Esophagus squamous epithelium (tissue), 5 donors: ENCODE data around the gene ABR. TPM values are rescaled to one million over a fixed set of nuclear protein-coding genes. Genes with fewer than 3 reads are reported as not detected.
"Not testable (repeated sequence)": the region's sequence is repeated elsewhere in the genome, so short reads cannot be mapped to it uniquely, and the experiment has no call there.

Experiments
- DNase-seq: peaks from one replicate; lab custom pipeline; 2025; lab: John Stamatoyannopoulos, UW
- H3K27ac ChIP-seq, 4 donors: fragments of 200-600 bp; sonication (generic); one replicate each; pipeline ENCODE4 v1.5.1; 2016 to 2019; ENCODE audit warnings: mild to moderate bottlenecking in 1 of 4
- H3K27me3 ChIP-seq, 4 donors: fragments of 200-600 bp; sonication (generic); 1 replicate in 3 of 4; 2 replicates in 1 of 4; pipeline versions ENCODE4 v1.5.1 to v1.6.0; 2017 to 2021; ENCODE audit warnings: antibody characterized with exemption in 1 of 4
- H3K36me3 ChIP-seq, 3 donors: fragments of 200-600 bp; sonication (generic); one replicate each; pipeline ENCODE4 v1.5.1; 2016 to 2019
- H3K4me1 ChIP-seq, 3 donors: fragments of 200-600 bp; sonication (generic); one replicate each; pipeline ENCODE4 v1.5.1; 2017 to 2019
- H3K4me3 ChIP-seq, 4 donors: fragments of 200-600 bp; sonication (generic); 1 replicate in 3 of 4; 2 replicates in 1 of 4; pipeline ENCODE4 v1.5.1; 2016 to 2019; ENCODE audit warnings: mild to moderate bottlenecking in 2 of 4, moderate library complexity in 1 of 4
- H3K9me3 ChIP-seq, 3 donors: fragments of 200-600 bp; sonication (generic); one replicate each; pipeline ENCODE4 v1.5.1; 2016 to 2019
- CTCF ChIP-seq, 6 experiments: fragments of 450-650 bp in 4 of 6; fragments of 200-600 bp in 2 of 6; sonication (generic) in 2 of 6; IDR thresholded peaks; one replicate each; pipeline ENCODE4 v1.5.1; 2016 to 2019; ENCODE audit warnings: antibody characterized with exemption in 6 of 6, mild to moderate bottlenecking in 4 of 6, moderate library complexity in 4 of 6
- POLR2A ChIP-seq, 4 donors: fragments of 450-650 bp; IDR thresholded peaks; one replicate each; pipeline ENCODE4 v1.6.1; 2017; ENCODE audit warnings: antibody characterized with exemption in 4 of 4, mild to moderate bottlenecking in 4 of 4, moderate library complexity in 3 of 4
- WGBS, 2 donors: methylation state at CpG; one replicate each; pipeline ENCODE4 v1.1.5; 2018; 5-methylcytosine and 5-hydroxymethylcytosine counted together
- intact Hi-C: fragments of 100-400 bp; cut with DNase I; formaldehyde crosslinking; loops from one replicate; pipeline ENCODE4 v1.15.0; 2022
- total RNA-seq, 4 donors: library from RNA; depleted of rRNA; stranded (reverse); fragments of >200 nt; gene quantifications; one replicate each; pipeline ENCODE4 v1.1.0, GENCODE V29; 2016
- donor health status: DM: yes; HTN: yes; CAD: no.

ABR gene
- total RNA-seq, 4 donors from 2014 or later, result 62.1 to 248 (median 75.5) TPM

GRCh38 chr17:1202291-1202690, 22.5 kb upstream of the ABR start:
- Histone ChIP-seq H3K36me3 (no peaks in the 10 kb centered on the region), H3K27me3 (no peaks in the 10 kb centered on the region), H3K4me3 (no peak overlapping the region), H3K27ac (no peak overlapping the region), H3K9me3 (no peaks in the 10 kb centered on the region), H3K4me1 (peaks cover 7 to 39% (median 14%) of the 10 kb centered on the region in 3 donors)
- intact Hi-C loops, result no loop called here
- WGBS, 2 donors, result 83 to 87% methylated on average over 5 of the region's 5 CpGs
- TF ChIP-seq CTCF (IDR thresholded peaks at IDR 0.05) (no peak), POLR2A (IDR thresholded peaks at IDR 0.05) (no peak)
- DNase-seq, result no peak

GRCh38 chr17:1201132-1201702, 21.4 kb upstream of the ABR start:
- peak overlapping the region in 3 of 4 donors; percentile 7 to 28 (median 13) for H3K27ac ChIP-seq
- intact Hi-C loops, result no loop called here
- DNase-seq, result no peak

GRCh38 chr17:1199271-1199743, 19.5 kb upstream of the ABR start:
- intact Hi-C loops, DNase-seq, H3K9me3 ChIP-seq, H3K27me3 ChIP-seq, H3K4me3 ChIP-seq, H3K36me3 ChIP-seq: not testable (repeated sequence)
- Histone ChIP-seq H3K4me1 (peaks cover 7 to 44% (median 14%) of the 10 kb centered on the region in 3 donors), H3K27ac (peak overlapping the region in 2 of 4 donors; percentile 43 to 82)
- WGBS, 2 donors, result 65 to 75% methylated on average over 9 to 10 of the region's 10 CpGs

More at GRCh38 chr17:1201132-1201702, 21.4 kb upstream of the ABR start:
- TF ChIP-seq CTCF (IDR thresholded peaks at IDR 0.05) (no peak), POLR2A (IDR thresholded peaks at IDR 0.05) (no peak)
- Histone ChIP-seq H3K4me3 (no peak overlapping the region), H3K9me3 (no peaks in the 10 kb centered on the region), H3K4me1 (peaks cover 7 to 45% (median 14%) of the 10 kb centered on the region in 3 donors), H3K36me3 (no peaks in the 10 kb centered on the region), H3K27me3 (no peaks in the 10 kb centered on the region)
- 71 to 78% methylated on average over 24 to 25 of the region's 25 CpGs for WGBS, 2 donors

GRCh38 chr17:1197781-1198490, 18.2 kb upstream of the ABR start:
- TF ChIP-seq CTCF (IDR thresholded peaks at IDR 0.05), result no peak
- TF ChIP-seq POLR2A (IDR thresholded peaks at IDR 0.05), result peak in 1 of 4 donors; percentile 18
- WGBS, 2 donors, result 67% methylated on average over 6 of the region's 17 CpGs; no CpG with 5 or more reads in 1 of the 2 donors
- intact Hi-C loops, result no loop called here

GRCh38 chr17:1197379-1197778, 17.6 kb upstream of the ABR start:
- peak in 1 of 4 donors; percentile 24 for TF ChIP-seq POLR2A (IDR thresholded peaks at IDR 0.05)
- no peak for TF ChIP-seq CTCF (IDR thresholded peaks at IDR 0.05)
- Histone ChIP-seq H3K27ac (peak overlapping the region; percentile 44 to 87 (median 72)), H3K4me1 (peaks cover 0 to 34% (median 8%) of the 10 kb centered on the region in 3 donors), H3K36me3 (no peaks in the 10 kb centered on the region), H3K4me3 (no peak overlapping the region), H3K27me3 (peaks cover 0 to 17% (median 0%) of the 10 kb centered on the region in 4 donors), H3K9me3 (no peaks in the 10 kb centered on the region)
- WGBS, 2 donors, result 64 to 67% methylated on average over 3 of the region's 3 CpGs
- intact Hi-C loops, result no loop called here
- DNase-seq, result no peak

More at GRCh38 chr17:1197781-1198490, 18.2 kb upstream of the ABR start:
- Histone ChIP-seq H3K27ac (peak overlapping the region; percentile 44 to 87 (median 72)), H3K36me3 (no peaks in the 10 kb centered on the region), H3K9me3 (no peaks in the 10 kb centered on the region), H3K4me1 (peaks cover 0 to 34% (median 8%) of the 10 kb centered on the region in 3 donors), H3K4me3 (no peak overlapping the region), H3K27me3 (peaks cover 0 to 12% (median 0%) of the 10 kb centered on the region in 4 donors)
- DNase-seq, result peak; percentile 61
